DOHH2 (cell line): Measurements from ENCODE around the gene TARS2.

Experiments
- H3F3A ChIP-seq: fragments of 200-600 bp; sonication (generic), shearing (Covaris generic); 2 replicates; pipeline ENCODE4 v1.6.0; 2016; ENCODE audit warnings: antibody characterized with exemption, mild to moderate bottlenecking; ENCODE audit not compliant: control insufficient read depth, insufficient read depth
- H3K27ac ChIP-seq: fragments of 200-600 bp; sonication (generic); 2 replicates; pipeline ENCODE4 v1.5.1; 2014; ENCODE audit warnings: low read depth, mild to moderate bottlenecking, low read length, moderate library complexity
- H3K27me3 ChIP-seq: fragments of 200-600 bp; sonication (generic); 2 replicates; pipeline ENCODE4 v1.6.1; 2014; ENCODE audit warnings: mild to moderate bottlenecking, low read length, mixed read lengths; ENCODE audit not compliant: control insufficient read depth
- H3K36me3 ChIP-seq: fragments of 200-600 bp; sonication (generic); 2 replicates; pipeline ENCODE4 v1.6.1; 2014; ENCODE audit warnings: mild to moderate bottlenecking, low read length, moderate library complexity, mixed read lengths; ENCODE audit not compliant: control insufficient read depth
- H3K4me1 ChIP-seq: fragments of 200-600 bp; sonication (generic); 2 replicates; pipeline ENCODE4 v1.6.1; 2014; ENCODE audit warnings: mild to moderate bottlenecking, low read length, mixed read lengths; ENCODE audit not compliant: control insufficient read depth
- H3K4me2 ChIP-seq: fragments of 200-600 bp; sonication (generic); 2 replicates; pipeline ENCODE4 v1.6.0; 2014; ENCODE audit warnings: mild to moderate bottlenecking, low read length, moderate library complexity
- H3K4me3 ChIP-seq: fragments of 200-600 bp; sonication (generic); 2 replicates; pipeline ENCODE4 v1.5.1; 2014; ENCODE audit warnings: mild to moderate bottlenecking, low read length, mixed read lengths
- H3K79me2 ChIP-seq: fragments of 200-600 bp; sonication (generic); 2 replicates; pipeline ENCODE4 v1.6.1; 2014; ENCODE audit warnings: mild to moderate bottlenecking, low read length, mixed read lengths; ENCODE audit not compliant: control insufficient read depth
- H3K9me2 ChIP-seq: fragments of 200-600 bp; sonication (generic); replicated peaks from 2 replicates; pipeline ENCODE4 v1.6.1; 2014; ENCODE audit warnings: mild to moderate bottlenecking, low read length, mixed read lengths; ENCODE audit not compliant: control insufficient read depth
- H3K9me3 ChIP-seq: fragments of 200-600 bp; sonication (generic); 2 replicates; pipeline ENCODE4 v1.6.1; 2014; ENCODE audit warnings: antibody characterized with exemption, low read length, mixed read lengths; ENCODE audit not compliant: control insufficient read depth, insufficient read depth
- H4K20me1 ChIP-seq: fragments of 200-600 bp; sonication (generic); 2 replicates; pipeline ENCODE4 v1.6.0; 2014; ENCODE audit warnings: low read depth, mild to moderate bottlenecking, antibody characterized with exemption, low read length, moderate library complexity; ENCODE audit not compliant: control insufficient read depth, insufficient read depth
- CTCF ChIP-seq: fragments of 200-600 bp; sonication (generic); IDR thresholded peaks from one replicate; pipeline ENCODE4 v1.5.1; 2014; ENCODE audit warnings: antibody characterized with exemption, mild to moderate bottlenecking, low read depth, low read length; ENCODE audit not compliant: poor library complexity, severe bottlenecking
- EZH2phosphoT487 ChIP-seq: fragments of 200-600 bp; sonication (generic); IDR thresholded peaks from 2 replicates; pipeline ENCODE4 v1.6.1; 2017; ENCODE audit warnings: borderline replicate concordance, mild to moderate bottlenecking, antibody characterized with exemption, low read length, moderate library complexity, mixed read lengths

Gene TARS2

GRCh38 chr1:150546294-150546937 lies 59.2 kb downstream of the TARS2 start:
- Histone ChIP-seq H3K9me3 (no peaks in the 10 kb centered on the region), H3F3A (0 out of 2 replicates have a peak, but pooled peaks cover 2% of the 10 kb centered on the region), H3K27ac (no peak overlapping the region), H3K36me3 (no peaks in the 10 kb centered on the region), H3K27me3 (peaks cover 39% of the 10 kb centered on the region), H4K20me1 (no peaks in the 10 kb centered on the region), H3K4me2 (no peak overlapping the region), H3K4me3 (no peak overlapping the region), H3K9me2 (no peaks in the 10 kb centered on the region), H3K4me1 (peaks cover 5% of the 10 kb centered on the region), H3K79me2 (no peaks in the 10 kb centered on the region)
- no peak for TF ChIP-seq CTCF
- TF ChIP-seq EZH2phosphoT487: no peak

GRCh38 chr1:150548324-150548631 lies 61.1 kb downstream of the TARS2 start:
- TF ChIP-seq CTCF: no peak
- no peaks in the 10 kb centered on the region for H3K9me3 ChIP-seq
- H3K36me3 ChIP-seq: no peaks in the 10 kb centered on the region
- no peaks in the 10 kb centered on the region for H3K79me2 ChIP-seq
- H3K9me2 ChIP-seq: no peaks in the 10 kb centered on the region
- H3K27me3 ChIP-seq: peaks cover 48% of the 10 kb centered on the region
- no peaks in the 10 kb centered on the region for H4K20me1 ChIP-seq
- H3K27ac ChIP-seq: no peak overlapping the region
- H3F3A ChIP-seq: no peaks in the 10 kb centered on the region
- peaks cover 12% of the 10 kb centered on the region for H3K4me1 ChIP-seq
- peak overlapping the region; percentile 57 for H3K4me3 ChIP-seq
- H3K4me2 ChIP-seq: peak overlapping the region; percentile 68

GRCh38 chr1:150548632-150549495 lies 61.6 kb downstream of the TARS2 start, which contains the start of gene ADAMTSL4:
TSS of gene ADAMTSL4 (plus strand) at chr1:150549408. CDS start at chr1:150552289, 2,881 bp downstream.
- Histone ChIP-seq H3F3A (no peaks in the 10 kb centered on the region), H3K4me3 (peak within 1 kb of the TSS; percentile 57), H3K27ac (no peak within 1 kb of the TSS), H3K27me3 (peaks cover 44% of the 10 kb centered on the region), H3K4me1 (peaks cover 12% of the 10 kb centered on the region), H3K79me2 (no peaks in the 10 kb centered on the region), H4K20me1 (no peaks in the 10 kb centered on the region), H3K36me3 (no peaks in the 10 kb centered on the region), H3K9me3 (no peaks in the 10 kb centered on the region), H3K9me2 (no peaks in the 10 kb centered on the region), H3K4me2 (peak within 1 kb of the TSS; percentile 68)
- TF ChIP-seq EZH2phosphoT487 (peak; percentile 87), CTCF (no peak)
